ENCODE measurements around the gene VSIG4.

DNA sequence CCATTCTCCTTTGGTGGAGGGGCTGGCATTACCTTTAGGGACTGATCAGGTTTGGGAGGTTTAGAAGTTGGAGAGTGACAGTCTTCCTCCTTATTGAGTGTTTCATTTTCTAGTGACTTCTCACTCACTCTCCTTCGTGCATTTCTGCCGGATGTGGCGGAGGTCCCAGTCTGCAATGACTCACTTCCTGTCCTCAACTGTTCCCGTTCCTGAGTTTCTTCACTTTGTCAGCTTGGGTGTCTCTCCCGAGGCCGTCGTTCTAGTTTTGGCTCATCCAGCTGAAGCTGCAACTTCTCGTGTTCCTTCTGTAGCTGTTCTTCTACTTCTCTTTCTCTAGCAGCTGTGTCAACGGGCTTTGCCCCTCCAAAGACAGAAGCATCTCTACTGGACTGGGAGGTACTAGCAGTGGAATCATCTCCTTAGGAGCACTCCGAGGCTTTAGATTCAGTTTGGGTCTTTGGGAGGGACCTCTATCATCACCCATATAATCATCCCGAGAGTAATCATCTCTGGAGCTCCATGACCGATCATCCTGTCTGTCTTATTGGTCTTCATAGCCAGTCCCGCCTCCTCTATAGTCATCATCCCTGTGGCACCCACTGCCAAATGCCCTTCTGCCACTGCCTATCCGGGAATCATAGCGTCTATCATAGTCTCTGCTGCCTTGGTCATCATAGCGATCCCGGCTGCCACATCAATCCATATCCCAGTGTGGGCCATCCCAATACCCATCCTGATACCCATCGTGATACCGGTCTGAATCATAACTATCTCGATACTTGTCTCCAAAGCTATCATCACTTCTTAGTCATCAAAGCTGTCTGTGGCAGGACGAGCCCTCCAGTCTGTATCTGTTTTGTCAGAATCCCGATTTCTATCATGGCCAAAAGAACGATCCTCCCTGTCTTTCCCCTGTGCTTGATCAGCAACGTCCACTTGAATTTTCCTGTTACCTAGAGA lies 35.3 kb upstream of the VSIG4 start:
- TF ChIP-seq CTCF (IDR thresholded peaks at IDR 0.05) = no peak
- no peak for TF ChIP-seq EZH2 (IDR thresholded peaks at IDR 0.05)
- TF ChIP-seq EZH2phosphoT487 (IDR thresholded peaks at IDR 0.05) = no peak
